ENCODE data around the gene SPEG. TPM values are rescaled to one million over a fixed set of nuclear protein-coding genes. Genes with fewer than 3 reads are reported as not detected.

Gene SPEG
- total RNA-seq, 1 donor from 2014 or later = 390 TPM

DNA sequence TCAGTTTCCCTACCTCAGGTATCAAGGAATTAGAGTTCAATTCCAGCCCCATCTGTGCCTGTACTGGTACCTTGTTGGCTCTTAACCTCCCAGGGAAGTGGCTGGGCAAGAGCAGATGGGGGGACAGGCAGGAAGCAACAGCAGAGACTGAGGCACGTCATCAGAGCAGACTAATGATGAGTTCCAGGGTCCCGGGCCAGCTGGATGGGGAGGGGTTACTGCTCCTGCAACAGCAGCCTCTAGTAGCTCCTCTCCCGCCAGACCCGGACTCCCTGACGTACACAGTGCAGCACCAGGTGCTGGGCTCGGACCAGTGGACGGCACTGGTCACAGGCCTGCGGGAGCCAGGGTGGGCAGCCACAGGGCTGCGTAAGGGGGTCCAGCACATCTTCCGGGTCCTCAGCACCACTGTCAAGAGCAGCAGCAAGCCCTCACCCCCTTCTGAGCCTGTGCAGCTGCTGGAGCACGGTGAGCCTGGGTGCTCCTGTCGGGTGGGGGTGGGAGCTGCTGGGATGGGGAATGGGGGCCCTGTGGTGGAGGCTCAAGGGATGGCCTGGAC, 38.1 kb downstream of the SPEG start:
- peak overlapping the region; percentile 43 to 73 for H3K27ac ChIP-seq
- H3K4me3 ChIP-seq = no peak overlapping the region
- DNase-seq (ENCODE audit: low spot score in 2 of 2) = no peak
- H3K27me3 ChIP-seq = no peaks in the 10 kb centered on the region
- TF ChIP-seq CTCF (IDR thresholded peaks at IDR 0.05) = no peak
- H3K36me3 ChIP-seq = peaks cover 71 to 89% of the 10 kb centered on the region in 2 donors
- H3K4me1 ChIP-seq = peaks cover 0 to 5% of the 10 kb centered on the region in 2 donors
- H3K9me3 ChIP-seq = no peaks in the 10 kb centered on the region
- intact Hi-C loops (cut with DNase I) = no loop called here

GRCh38 chr2:219473511-219473910, 38.9 kb downstream of the SPEG start:
- Histone ChIP-seq H3K27ac (peak overlapping the region in 1 of 2 donors; percentile 73), H3K36me3 (peaks cover 75 to 89% of the 10 kb centered on the region in 2 donors)

DNA sequence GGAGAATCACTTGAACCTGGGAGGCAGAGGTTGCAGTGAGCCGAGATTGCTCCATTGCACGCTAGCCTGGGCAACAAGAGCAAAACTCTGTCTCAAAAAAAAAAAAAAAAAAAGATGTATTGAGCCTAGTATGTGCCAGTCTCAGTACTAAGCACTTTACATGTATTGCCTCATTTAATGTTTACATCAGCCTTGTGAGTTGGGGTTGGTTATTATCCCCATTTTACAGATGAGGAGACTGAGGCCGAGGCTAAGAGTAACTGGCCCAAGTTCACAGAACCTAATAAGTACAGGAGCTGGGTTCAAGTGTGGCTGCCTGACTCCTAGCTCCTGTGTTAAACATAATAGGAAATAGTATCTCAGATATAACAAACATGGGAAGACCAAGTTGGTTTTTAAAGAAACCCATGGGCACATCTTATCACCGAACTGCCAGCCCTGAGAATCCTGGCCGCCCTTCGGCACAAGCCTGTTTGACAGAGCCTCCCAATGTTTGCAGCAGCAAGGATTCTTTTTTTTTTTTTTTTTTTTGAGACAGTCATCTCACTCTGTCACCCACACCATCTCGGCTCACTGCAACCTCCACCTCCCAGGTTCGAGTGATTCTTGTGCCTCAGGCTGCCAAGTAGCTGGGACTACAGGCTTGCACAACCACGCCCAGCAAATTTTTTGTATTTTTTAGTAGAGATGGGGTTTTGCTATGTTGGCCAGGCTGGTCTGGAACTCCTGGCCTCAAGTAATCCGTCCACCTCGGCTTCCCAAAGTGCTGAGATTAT, 39.8 kb downstream of the SPEG start:
- peaks cover 73 to 89% of the 10 kb centered on the region in 2 donors for H3K36me3 ChIP-seq
- H3K27ac ChIP-seq = peak overlapping the region in 1 of 2 donors; percentile 73
- H3K4me1 ChIP-seq = no peaks in the 10 kb centered on the region
- H3K4me3 ChIP-seq = no peak overlapping the region
- no peaks in the 10 kb centered on the region for H3K27me3 ChIP-seq
- DNase-seq (ENCODE audit: low spot score in 2 of 2) = no peak
- intact Hi-C loops (cut with DNase I) = loop anchor here (5.0 kb wide), 1 partner anchor 53 kb away; no protein-coding TSS in a partner anchor
- H3K9me3 ChIP-seq = no peaks in the 10 kb centered on the region
- TF ChIP-seq CTCF (IDR thresholded peaks at IDR 0.05) = no peak

More at GRCh38 chr2:219473511-219473910, 38.9 kb downstream of the SPEG start:
- peaks cover 0 to 5% of the 10 kb centered on the region in 2 donors for H3K4me1 ChIP-seq
- no peak for TF ChIP-seq CTCF (IDR thresholded peaks at IDR 0.05)
- no peak overlapping the region for H3K4me3 ChIP-seq
- no peaks in the 10 kb centered on the region for H3K27me3 ChIP-seq
- DNase-seq (ENCODE audit: low spot score in 2 of 2) = no peak
- H3K9me3 ChIP-seq = no peaks in the 10 kb centered on the region
- intact Hi-C loops (cut with DNase I) = no loop called here

DNA sequence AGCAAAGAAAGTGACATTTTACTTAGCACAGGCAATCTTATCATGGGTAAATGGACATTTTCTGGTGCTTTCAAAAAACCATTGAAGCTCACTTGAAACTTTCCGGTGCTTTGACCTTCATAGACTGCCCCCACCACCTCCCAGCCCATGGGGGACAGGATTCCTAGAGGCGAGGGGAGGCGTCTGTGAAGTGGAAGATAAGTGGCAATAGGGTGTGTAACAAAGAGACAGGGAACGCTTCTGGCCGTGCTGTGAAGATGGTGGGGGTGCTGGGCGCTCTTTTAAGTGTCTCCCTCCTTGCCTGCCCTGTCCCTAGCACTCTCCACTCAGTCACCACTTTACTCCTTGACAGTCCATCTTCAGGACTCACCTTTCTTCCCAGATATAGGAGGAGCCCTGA, 40.6 kb downstream of the SPEG start:
- H3K36me3 ChIP-seq = peaks cover 72 to 89% of the 10 kb centered on the region in 2 donors
- intact Hi-C loops (cut with DNase I) = loop anchor here (5.0 kb wide), 1 partner anchor 52 kb away; no protein-coding TSS in a partner anchor
- H3K27ac ChIP-seq = peak overlapping the region; percentile 15 to 73
- H3K4me1 ChIP-seq = no peaks in the 10 kb centered on the region
- TF ChIP-seq CTCF (IDR thresholded peaks at IDR 0.05) = no peak
- no peaks in the 10 kb centered on the region for H3K27me3 ChIP-seq
- no peak for DNase-seq (ENCODE audit: low spot score in 2 of 2)
- H3K9me3 ChIP-seq = no peaks in the 10 kb centered on the region
- no peak overlapping the region for H3K4me3 ChIP-seq

GRCh38 chr2:219475697-219476651, 41.3 kb downstream of the SPEG start:
- DNase-seq (ENCODE audit: low spot score in 2 of 2) = peak in 1 of 2 donors; percentile 81
- no peak overlapping the region for H3K4me3 ChIP-seq
- no peaks in the 10 kb centered on the region for H3K27me3 ChIP-seq
- H3K4me1 ChIP-seq = no peaks in the 10 kb centered on the region
- no peaks in the 10 kb centered on the region for H3K9me3 ChIP-seq
- H3K36me3 ChIP-seq = peaks cover 72 to 89% of the 10 kb centered on the region in 2 donors
- TF ChIP-seq CTCF (IDR thresholded peaks at IDR 0.05) = peak; percentile 67 to 88 (median 87)
- intact Hi-C loops (cut with DNase I) = loop anchor here (1.0 to 5.0 kb wide), 4 partner anchors 15 to 73 kb away; no protein-coding TSS in a partner anchor
- peak overlapping the region; percentile 51 to 73 for H3K27ac ChIP-seq
